HCEC 1CT (cell line): ENCODE measurements around the gene RAC3.

Experiments
- DNase-seq: peaks from one replicate; pipeline ENCODE4 v3.0.0-alpha.2; 2017

RAC3 gene

DNA sequence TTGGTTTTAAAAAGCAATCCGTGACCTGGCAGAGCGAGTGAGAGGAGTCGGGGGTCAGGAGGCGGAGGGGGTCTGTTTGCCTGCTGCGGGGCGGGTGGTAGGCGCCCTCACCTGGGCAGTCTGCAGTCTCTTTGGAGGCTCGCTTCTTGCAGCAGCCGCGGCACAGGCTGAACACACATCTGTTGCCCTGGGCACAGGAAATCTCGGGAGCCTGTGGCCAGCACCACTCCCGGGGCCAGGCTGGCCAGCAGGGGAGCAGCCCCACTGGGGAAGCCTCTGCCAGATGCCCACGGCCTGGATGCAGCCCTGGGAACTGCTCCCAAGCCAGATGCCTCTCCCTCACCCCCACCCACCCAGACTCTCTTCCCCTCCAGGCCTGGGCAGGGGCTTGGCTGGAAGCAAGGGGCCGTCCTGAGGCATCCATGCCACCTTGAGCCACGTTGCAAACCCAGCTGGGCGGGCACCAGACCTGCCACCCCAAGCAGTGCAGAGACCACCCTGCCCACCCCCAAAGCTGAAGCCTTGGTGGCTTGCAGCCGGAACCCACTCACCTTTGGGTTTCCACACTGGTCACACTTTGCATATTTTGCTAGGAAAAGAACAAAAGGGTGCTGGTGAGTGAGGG, 26.9 kb downstream of the RAC3 start:
- no peak for DNase-seq

DNA sequence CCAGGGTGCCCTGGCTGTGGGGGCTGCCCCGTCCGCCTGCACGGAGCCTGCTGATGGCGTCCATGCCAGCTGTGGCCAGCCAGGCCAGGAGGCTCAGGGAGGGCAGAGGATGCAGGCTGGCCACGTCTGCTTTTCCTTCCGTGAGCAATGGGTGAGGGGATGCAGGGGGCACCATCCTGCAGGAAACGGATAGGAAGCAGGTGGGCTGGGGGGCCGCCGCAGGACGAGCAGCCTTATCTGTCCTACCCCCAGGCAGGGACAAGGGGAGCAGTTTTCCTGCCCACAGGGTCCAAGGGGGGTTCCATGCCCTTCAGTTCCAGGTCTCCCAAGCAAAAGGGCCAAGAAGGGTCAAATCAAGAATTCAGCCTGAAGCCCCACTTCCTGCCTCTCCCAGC, 27.4 kb downstream of the RAC3 start:
- DNase-seq: no peak

DNA sequence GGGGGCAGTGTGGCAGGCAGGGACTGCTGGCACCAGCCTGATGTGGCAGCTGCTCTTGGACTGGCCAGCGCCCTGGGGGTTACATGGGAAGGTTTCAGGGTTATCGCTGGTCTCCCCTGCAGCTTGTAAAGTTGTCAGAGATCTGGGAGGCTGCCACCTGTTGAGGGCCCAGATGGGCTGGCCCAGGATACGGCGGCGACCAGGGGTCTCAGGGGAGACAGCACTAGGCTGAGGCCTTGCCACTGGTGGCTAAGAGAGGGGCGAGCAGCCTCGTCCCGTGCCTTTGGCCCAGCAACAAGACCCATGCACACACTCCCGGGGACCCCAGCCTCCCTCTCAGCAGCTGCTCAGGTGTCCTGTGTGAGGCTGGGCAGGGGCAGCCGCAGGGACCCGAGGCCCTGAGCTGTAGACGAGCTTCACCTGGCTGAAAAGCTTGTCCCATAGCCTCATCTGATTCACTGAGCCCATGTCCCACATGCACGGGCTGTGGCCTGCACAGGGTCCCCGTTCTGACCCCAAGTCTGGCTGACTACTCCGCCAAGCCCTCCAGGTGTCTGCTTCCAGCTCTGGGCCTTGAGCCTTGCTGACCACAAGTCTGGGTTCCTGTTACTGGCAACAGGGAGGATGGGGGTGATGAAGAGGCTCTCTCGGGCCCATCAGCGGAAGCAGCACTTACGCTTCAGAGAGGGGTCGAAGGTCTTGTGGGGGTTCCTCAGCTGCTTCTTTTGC, 28.0 kb downstream of the RAC3 start:
- no peak for DNase-seq

DNA sequence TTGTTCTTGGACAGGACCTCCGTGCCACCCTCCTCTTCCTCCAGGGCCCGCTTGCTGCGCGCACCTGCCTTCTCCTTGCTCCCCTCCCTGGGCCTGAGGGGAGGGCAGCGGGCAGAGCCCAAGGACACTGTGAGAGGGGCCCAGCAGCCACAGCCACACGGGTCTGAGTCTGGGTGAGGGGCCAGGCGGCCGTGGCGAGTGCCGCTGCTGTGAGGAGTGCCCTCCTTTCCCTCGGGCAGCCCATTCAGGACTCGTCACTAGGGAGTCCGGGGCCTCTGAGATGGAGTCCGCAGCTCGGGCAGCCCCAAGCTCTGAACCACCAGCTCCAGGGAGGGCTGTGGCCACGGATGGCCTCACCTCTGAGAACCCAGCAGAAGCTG, 28.5 kb downstream of the RAC3 start:
- no peak for DNase-seq

DNA sequence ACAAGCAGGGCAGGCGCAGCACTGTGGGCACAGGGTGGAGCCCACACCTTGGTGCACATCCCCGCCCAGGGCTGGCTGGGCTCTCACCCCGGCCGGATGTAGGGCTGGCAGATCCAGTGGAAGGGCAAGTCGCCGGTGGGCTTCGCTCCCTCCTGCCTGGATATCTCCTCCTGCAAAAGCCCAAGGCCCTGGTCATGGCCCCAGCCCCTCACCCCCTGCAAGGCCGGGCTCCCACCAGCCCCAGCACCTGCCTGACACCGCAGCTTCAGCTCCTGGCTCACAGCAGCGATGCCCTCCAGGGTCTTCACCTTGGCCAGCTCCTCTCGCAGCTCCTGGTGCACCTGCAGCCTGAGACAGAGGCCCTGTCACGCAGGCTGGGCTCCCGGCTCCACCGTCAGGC, 29.1 kb downstream of the RAC3 start:
- no peak for DNase-seq

DNA sequence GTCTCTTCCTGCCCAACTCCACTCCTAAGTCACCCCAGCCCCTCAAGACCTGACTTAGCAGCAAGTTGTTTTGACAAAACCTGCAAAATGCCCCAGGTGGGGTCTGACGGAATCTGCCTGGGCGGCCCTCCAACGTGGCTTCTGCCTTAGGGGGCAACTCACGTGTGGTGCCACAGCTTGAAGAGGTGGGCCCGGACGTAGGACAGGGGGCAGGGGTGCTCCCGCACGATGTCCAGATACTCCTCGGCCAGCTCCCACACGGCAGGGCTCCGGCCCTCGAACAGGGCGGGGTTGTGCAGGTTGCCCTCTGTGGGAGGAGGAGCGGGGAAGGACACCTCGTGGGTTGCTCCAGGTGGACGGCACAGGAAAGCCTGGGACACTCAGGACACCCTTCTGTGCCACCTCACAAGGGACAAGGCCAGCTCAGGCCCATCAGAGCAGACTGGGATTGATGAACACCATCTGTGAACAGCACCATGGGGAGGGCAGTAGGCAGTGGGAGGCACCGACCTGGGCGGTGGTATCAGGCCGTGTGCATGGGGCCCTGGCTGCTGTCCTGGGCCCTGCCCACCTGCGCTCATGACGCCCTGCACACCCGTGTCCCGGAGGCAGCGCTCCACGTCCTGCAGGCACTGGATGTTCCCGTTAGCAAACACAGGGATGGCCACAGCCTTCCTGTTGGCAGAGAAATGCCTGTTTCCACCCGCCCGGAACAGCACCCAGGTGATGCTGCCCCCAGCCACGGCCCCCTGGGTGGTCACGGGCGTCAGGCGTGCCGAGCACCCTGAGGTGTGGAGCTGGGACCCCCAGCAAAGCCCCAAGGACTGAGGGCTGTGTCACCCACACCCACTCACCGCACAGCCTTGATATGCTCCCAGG, 29.8 kb downstream of the RAC3 start:
- no peak for DNase-seq

DNA sequence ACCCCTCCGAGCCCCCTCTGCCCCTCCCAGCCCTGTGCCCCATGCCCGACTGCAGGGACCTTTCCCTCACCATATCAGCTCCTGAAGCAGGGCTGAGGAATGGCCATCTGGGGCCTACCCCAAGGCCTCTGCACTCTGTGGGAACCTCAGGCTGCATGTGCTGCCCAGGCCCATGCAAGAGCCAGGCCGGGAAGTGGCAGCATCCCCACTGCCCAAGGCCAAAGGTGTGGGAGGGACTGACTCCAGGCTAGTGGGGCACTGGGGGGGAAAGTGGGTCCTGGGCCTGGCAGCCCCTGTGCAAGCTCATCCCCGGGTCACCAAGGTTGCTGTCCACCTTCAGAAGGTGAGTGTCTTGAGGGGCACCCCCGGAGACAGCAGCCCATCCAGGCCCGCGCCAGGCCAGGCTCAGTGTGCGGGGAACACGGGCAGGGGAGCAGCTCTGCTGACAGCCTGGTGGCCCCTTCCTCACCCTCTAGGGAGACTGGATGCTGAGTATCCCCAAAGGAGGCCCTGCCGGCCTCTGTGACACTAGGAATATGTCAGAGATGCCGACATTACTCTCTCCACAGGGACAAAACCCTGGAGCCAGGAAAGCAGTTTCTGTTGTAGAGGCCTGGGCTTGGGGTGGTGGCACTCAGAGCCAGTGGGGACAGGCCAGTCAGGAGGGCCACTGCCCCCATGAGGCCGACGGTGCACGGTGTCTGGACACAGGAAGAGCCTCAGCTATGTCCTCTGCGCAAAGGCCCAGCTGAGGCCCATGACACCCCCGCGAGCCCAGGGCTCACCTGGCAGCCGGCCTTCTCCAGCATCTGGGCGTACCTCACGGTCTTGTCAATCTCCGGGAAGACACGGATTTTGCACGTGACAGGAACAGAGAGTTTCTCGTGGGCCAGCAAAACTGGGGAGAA, 30.9 kb downstream of the RAC3 start:
- no peak for DNase-seq

DNA sequence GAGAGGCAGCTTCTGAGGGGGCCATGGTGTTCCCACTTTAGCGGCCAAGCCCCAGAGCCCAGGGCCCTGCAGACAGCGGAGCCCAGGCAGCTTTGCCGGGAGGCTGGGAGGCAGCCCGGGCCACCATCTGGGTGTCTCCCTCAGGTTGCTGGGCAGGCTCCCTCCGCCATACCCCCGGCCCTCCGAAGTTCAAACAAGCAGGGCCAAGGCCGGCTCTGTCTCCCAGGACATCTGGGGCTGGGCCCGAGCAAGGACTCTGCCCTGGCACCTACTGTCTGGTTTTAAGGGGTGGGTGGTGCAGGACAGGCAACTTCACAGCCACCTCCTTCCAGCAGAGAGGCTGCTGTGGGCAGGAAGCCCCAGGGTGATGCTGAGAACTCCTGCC, 31.5 kb downstream of the RAC3 start:
- DNase-seq: no peak

DNA sequence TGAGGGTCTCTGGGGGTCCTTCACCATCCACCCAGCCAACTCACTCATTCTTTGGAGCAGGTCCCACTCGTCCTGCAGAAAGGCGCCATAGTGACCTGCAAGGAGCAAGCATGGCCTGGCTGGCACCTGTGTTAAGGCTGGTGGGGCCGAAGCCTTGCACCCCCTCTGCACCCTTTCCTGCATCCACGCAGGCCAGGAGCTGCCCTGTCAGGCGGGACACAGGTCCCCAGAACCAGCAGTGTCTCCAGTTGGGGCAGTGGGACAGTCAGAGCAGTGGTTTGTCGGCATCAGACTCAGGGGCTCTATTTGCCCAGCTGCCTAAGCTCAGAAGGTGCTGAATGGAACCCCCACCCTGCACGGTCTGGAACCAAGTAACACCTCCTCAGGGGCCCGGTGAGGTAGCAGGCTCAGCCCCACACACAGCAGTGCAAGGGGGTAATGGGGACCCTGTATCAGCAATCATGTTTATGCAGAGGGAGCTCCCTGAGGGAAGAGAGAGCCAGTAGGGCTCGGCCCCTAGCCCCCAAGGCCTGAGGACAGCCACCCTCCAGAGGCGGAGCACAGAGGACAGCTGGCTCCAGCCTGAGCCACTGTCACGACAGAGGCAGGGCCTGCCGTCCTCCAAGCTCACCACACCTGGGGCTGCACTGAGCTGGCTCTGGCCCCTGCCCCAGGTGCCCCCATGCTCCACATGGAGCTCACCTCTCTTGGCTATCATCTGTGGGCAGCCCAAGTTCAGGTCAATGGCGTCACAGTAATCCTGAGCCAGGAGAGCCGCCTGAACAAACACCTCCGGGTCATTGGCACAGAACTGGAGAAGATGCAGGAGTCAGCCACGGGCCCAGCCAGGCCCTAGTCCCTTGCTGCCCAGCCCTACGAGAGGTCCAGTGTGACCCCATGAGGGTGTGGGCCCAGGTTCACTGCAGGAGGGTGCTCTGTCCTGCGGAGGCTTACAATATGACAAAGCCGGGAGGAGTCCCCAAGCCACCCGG, 32.2 kb downstream of the RAC3 start:
- DNase-seq: no peak

DNA sequence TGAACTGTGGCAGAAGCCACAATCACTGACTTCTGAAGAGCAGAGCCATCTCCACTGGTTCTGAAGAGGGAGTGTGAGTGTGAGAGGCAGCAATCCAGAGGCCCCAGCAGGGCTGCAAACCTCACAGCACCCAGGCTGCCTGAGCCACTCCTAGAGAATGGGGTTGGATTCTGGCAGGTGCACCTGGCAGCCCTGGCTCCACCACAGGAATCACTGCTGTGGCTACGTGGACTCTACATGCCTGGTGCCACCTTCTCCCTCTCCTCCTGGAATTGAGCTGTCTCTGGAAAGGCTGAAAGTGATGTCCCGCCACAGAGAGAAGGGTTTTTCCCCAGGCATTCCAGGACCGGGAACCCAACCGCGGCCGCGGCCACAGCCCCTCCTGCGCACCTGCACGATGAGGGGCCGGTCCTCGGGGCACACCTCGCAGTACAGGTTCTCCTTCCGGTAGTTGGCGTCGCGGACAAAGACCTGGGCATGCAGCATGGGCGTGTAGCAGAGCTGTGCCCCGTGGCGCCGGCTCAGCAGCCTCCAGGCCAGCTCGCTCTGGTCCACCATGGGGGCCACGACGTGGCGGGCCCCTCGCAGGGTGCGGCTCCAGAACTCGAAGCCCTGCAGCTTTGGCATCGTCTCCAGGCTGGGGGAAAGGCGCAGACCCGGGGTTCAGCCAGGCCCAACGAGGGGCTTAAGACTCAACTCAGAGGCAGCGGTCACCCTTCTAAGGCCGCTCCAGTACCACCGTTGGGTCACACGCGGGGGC, 33.1 kb downstream of the RAC3 start:
- DNase-seq: no peak

DNA sequence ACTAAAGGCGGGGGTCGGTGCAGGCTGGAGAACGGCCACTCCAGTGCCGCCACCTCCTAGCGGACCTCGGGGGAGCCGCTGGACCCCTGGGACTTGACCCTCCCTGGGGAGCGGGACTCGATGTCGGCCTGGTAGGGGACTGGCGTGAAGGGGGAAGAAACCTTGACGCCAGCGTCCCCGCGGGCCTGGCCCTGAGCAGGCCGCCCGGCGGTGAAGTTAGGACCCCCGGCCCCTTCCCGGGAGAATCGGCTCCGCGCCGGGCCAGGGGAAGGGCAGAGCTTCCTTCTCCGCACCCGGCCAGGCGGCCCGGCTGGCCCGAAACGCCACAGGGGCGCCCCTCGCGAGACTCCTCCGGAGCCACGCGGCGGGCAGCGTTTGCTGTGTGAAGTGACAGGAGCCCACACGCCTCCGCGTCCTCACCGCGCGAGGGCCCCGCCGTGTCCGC, 33.7 kb downstream of the RAC3 start:
- DNase-seq: no peak

DNA sequence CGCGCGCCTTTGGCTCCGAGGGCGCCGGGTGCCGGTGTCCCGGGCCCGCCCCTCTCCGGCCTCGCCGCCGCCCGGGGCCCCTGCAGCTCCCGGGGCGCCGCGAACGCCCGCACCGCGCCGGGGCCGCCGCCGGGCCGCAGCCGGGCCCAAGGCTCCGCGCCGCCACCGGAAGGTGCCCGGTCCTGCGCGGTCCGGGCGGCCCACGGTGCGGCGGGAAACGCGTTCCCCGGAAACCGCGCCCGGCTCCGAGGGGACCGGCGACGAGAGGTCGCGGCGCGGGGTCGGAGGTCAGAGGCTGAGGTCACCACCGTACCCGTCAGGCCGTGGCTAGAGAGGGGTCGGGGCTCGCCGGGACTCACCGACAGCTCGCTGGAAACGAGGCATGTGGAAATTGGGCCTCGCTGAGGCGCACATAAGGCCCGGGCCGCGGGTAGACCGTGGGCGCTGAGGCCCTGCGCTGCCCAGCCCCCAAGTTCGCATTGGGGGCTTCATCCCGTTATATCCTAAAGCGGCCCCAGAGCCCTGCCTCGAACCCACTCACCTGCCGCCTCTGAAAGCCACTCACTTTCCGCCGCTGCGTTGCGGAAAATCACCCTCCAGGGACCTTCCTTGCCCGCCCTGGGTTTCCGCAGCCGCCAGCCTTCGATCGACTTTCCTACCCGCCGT, 34.3 kb downstream of the RAC3 start, which contains the start of gene DUS1L:
DUS1L (minus strand) TSS at position 167 of the 666 bp plus-strand sequence. CDS start 745 bp downstream, outside the sequence.
- DNase-seq: peak; percentile 54

DNA sequence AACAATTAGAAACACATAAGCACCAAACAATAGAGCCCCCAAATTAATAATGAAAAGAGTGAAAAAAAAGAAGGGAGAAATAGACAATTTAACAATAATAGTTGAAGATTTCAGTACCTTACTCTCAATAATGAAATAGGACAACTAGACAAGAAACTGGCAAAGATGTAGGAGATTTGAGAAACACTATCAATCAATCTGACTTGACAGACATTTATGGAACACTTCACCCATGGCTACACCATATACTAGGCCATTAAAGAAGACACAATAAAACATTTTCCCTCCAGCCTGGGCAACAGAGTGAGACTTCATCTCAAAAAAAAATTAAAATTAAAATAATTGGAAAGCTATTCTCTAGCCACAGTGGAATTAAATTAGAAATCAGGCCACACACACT, 39.1 kb downstream of the RAC3 start:
- DNase-seq: no peak

DNA sequence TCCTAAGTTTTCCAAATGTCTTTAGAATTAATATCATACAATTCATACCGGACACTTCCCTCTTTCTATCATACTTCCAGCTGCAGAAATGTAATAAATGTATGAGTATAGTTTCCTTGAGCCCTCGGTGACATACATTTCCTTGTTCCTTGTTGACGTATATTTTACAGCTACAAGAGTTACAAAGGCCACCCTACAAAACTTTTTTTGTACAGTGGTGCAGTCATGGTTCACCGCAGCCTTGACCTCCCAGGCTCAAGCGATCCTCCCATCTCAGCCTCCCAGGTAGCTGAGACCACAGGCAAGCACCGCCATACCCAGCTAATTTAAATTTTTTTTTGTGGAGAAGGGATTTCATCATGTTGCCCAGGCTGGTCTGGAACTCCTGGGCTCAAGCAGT, 41.3 kb downstream of the RAC3 start:
- DNase-seq: no peak

DNA sequence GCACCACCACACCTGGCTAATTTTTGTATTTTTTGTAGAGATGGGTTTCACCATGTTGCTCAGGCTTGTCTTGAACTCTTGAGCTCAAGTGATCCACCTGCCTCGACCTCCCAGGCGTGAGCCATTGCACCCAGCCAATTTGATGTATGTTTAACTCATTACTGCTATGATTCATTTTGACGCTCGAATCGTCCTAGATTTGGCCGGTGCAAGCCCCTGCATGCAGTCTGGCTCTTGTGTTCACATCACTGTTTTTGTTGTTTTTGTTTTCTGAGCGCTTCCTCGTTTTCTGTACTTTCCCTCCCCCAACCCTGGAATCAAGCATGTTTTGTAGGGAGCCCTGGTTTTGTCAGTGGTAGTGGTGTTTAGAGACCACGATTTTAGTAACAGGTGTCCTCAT, 42.0 kb downstream of the RAC3 start:
- no peak for DNase-seq

DNA sequence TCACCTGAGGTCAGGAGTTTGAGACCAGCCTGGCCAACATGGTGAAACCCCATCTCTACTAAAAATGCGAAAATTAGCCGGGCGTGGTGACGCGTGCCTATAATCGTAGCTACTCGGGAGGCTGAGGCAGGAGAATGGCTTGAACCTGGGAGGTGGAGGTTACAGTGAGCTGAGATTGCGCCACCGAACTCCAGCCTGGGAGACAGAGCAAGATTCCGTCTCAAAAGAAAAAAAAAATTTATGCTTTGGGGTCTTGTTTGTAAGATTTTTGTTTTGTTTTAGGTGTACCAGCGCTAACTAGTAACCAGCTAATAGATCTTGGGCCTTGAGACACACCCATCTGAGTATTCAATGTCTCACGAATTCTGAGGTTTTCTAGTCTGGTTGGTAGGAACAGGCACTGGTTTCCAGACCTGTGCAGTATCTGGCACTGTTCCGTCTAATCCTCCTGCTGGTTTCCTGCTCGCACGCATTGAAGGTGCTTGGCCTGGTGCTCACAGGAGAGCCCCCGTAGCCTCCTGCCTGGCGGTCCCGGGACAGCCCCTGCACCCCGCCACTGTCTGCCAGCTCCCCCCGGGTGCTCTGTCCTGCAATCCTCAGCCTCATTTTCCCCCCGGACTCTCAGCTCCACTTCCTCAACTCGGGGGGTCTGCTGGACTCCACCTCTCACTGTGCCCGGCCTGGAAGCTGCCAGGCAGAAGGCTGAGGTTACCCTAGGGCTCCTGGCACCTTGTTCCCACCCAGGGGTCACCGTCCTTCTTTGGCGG, 44.7 kb downstream of the RAC3 start:
- DNase-seq: no peak

DNA sequence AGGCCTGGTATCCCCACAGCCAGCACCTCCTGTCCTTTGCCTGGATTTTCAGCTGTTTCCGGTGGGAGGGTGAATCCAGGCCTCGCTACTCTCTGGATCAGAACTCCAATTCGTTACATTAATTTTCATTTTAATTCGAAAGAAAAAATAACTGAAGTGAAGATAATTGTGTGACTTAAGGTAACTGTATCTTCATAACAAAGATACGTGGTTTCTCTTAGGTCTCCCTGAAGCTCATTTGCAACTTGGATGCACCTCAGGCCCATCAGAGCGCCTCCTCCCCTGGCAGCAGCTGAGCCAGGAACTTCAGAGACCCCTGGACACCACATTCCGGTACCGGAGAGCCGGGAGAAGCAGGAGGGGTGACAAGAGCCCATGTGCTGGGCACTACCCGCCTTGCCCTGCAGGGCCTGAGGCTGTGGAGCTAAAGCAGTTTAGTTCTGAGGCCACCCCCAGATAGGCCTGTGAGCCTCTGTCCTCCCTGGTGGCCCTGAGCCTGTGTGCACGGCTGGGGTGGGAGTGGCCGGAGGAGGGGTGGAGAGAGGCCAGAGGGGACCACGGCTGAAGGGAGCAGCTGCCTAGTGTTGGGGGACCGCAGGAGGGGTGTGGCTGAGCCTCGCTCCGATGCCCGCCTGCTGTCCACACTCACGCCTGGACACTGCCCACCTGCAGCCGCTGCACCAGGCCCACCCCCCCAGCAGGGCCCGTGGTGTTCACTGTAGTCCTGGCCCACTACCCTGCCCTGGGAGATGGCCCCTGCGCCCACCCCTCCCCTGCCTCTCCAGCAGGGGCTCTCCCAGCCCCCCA, 45.5 kb downstream of the RAC3 start:
- DNase-seq: no peak

DNA sequence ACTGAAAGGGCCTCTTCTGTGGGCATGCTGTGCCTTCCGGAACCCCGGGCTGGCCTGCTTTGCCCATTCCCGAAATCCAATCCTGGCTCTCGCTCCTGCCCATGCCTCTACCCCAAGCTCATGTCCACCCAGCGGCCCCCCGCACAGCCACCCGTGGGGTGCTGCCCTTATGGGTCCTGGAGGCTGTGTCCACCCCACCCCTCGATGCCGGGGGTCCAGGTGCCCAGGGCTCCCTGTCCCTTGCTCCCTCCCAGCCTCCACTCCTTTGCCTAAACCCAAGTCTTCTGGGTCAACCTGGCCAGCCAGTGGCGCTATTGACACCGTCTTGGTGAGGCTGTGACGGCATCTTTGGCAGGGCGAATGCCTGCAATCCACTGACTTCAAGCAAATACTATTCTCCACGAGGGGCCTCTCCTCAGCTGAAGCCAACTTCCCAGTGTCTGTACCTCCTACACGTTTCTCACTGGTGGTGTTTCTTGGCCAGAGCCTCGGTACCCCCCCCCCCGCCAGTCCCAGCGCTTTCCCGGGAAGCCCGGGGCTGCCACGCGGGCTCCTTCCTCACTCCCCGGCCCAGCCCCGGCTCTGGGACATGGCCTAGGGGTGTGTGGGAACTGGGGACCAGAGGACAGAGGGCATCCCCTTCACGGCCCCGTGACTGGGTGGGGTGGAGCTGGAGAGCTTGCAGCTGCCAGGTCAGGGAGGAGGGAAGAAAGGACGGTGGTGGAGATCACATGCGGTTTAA, 46.3 kb downstream of the RAC3 start:
- no peak for DNase-seq
